Ovary (tissue), 9 donors: ENCODE measurements around the gene NMRK2. TPM values are rescaled to one million over a fixed set of nuclear protein-coding genes. Genes with fewer than 3 reads are reported as not detected.

ENCODE experiments used
- DNase-seq, 5 donors: peaks; one replicate each; pipeline ENCODE4 v3.0.0-alpha.2; 2019 to 2020
- H3K27ac ChIP-seq, 2 donors: fragments of 200-600 bp; one replicate each; pipeline versions ENCODE4 v1.5.1 to v1.8.0; 2019 to 2022
- H3K27me3 ChIP-seq: fragments of 200-600 bp; one replicate; pipeline ENCODE4 v1.8.0; 2022
- H3K36me3 ChIP-seq: fragments of 200-600 bp; sonication (generic); one replicate; pipeline ENCODE4 v1.5.1; 2019
- H3K4me1 ChIP-seq: one replicate; pipeline ENCODE4 v1.8.1; 2013; ENCODE audit warnings: mild to moderate bottlenecking, moderate library complexity; ENCODE audit not compliant: insufficient read depth
- H3K4me3 ChIP-seq: fragments of 200-600 bp; sonication (generic); one replicate; pipeline ENCODE4 v1.5.1; 2017
- H3K9me3 ChIP-seq, 2 donors: fragments of 200-600 bp in 1 of 2; sonication (generic) in 1 of 2; one replicate each; pipeline versions ENCODE4 v1.5.1 to v1.8.1; 2013 to 2019; ENCODE audit warnings: mild to moderate bottlenecking in 1 of 2, moderate library complexity in 1 of 2
- CTCF ChIP-seq, 3 donors: fragments of 450-650 bp in 2 of 3; fragments of 200-600 bp in 1 of 3; IDR thresholded peaks; one replicate each; pipeline versions ENCODE4 v1.5.1 to v1.8.0; 2016 to 2022; ENCODE audit warnings: antibody characterized with exemption in 3 of 3, mild to moderate bottlenecking in 1 of 3
- EP300 ChIP-seq: sonication (generic); formaldehyde crosslinking; IDR thresholded peaks from one replicate; pipeline ENCODE4 v1.6.1; 2017; ENCODE audit warnings: antibody characterized with exemption
- POLR2A ChIP-seq: fragments of 450-650 bp; IDR thresholded peaks from one replicate; pipeline ENCODE4 v1.6.1; 2017; ENCODE audit warnings: antibody characterized with exemption, mild to moderate bottlenecking, moderate library complexity
- WGBS, 3 donors: extraction: QIAGEN DNeasy Blood & Tissue Kit in 1 of 3; methylation state at CpG; one replicate each; pipeline versions ENCODE4 v1.1.5 to v1.1.7; 2013 to 2017; 5-methylcytosine and 5-hydroxymethylcytosine counted together
- intact Hi-C, 4 donors: fragments of 100-400 bp; cut with DNase I; formaldehyde crosslinking; loops; one replicate each; pipeline versions ENCODE4 v1.11.0 to v1.15.1; 2022 to 2023
- polyA plus RNA-seq, 2 donors: library from polyadenylated mRNA; stranded (reverse); fragments of 200-250 nt in 1 of 2; fragments of 350-450 nt in 1 of 2; fragmentation: Illumina TruSeq in 1 of 2; extraction: RNeasy Lipid Tissue Mini Kit (QIAGEN cat#74804) in 1 of 2; gene quantifications; one replicate each; pipeline ENCODE4 v1.2.3, GENCODE V29; 2013 to 2014
- total RNA-seq, 7 donors: library from RNA; depleted of rRNA in 2 of 7; stranded (reverse); fragments of >200 nt in 2 of 7; fragmentation: NEBNext Ultra II Directional in 3 of 7; extraction: Animal tissue kit (Norgen Biotek cat#: 25700) in 3 of 7; gene quantifications; one replicate each; pipeline versions ENCODE4 v1.1.0 to v1.2.4, GENCODE V29; 2016 to 2023
- donor health status: DM: no; HTN: no; CAD: no; lungs with moderate emphysema.
- donor health status: DM: no; HTN: no; CAD: no.
- donor health status: Bipolar disorder and iron deficiency.
- donor health status: DM: yes; HTN: yes; CAD: no.
- donor health status: DM: no; HTN: no; CAD: no.
- donor health status: DM: yes; HTN: yes; CAD: no.

NMRK2 gene
- total and polyA plus RNA-seq, 9 donors: 0.26 to 0.93 (median 0.40) TPM; not detected in 5

DNA sequence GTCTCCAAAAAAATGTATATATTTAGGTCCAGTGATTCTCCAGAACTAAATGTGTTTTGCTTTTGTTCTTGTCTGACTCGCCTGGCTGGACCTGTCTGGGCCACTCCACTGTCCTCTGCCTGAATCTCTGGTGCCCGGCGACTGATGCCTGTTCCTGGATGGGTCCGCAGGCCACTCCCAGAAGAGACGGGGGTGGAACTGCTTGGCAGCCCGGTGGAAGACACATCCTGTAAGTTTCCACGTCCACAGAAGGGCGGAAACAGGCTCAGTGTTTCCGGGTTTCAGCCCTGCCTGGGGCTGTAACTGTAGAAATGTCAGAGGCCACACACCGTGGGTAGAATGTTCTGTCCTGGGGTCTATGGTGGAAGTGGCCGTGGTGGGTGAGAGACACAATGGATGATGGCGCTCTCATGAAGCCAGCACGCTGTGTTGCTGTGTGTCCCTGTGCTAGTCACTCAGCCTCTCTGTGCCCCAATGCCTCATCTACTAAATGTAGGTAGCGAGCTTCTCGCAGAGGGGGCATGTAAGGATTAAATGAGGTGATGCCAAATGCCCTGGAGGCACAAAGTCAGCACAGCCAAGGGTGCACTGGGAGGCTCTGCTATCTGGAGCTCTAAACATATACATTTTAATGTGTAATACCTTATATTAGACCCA, 30.4 kb upstream of the NMRK2 start:
- intact Hi-C loops: no loop called here
- H3K27me3 ChIP-seq: no peaks in the 10 kb centered on the region
- TF ChIP-seq POLR2A: no peak
- TF ChIP-seq CTCF (IDR thresholded peaks at IDR 0.05): no peak
- TF ChIP-seq EP300: no peak
- 72 to 77% (median 75%) methylated on average over 15 of the region's 15 CpGs for WGBS, 3 donors
- H3K4me3 ChIP-seq: no peak overlapping the region
- no peak overlapping the region for H3K27ac ChIP-seq
- no peaks in the 10 kb centered on the region for H3K4me1 ChIP-seq
- DNase-seq: no peak
- H3K9me3 ChIP-seq: peaks cover 0 to 4% of the 10 kb centered on the region in 2 donors
- H3K36me3 ChIP-seq: no peaks in the 10 kb centered on the region

DNA sequence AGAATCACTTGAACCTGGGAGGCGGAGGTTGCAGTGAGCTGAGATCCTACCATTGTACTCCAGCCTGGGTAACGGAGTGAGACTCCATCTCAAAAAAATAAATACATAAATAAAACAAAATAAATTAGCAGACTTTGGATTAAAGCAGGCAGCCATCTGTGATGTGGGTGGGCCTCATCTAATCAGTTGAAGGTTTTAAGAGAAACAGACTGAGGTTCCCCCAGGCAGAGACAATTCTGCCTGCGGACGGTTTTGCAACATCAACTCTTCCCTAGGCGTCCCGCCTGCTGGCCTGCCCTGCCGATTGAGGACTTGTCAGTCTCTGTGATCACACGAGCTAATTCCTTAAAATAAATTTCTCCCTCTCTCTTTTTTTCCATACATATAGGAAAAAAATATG, 28.6 kb upstream of the NMRK2 start:
- Histone ChIP-seq H3K4me1 (no peaks in the 10 kb centered on the region), H3K27ac (no peak overlapping the region), H3K36me3 (no peaks in the 10 kb centered on the region), H3K9me3 (no peaks in the 10 kb centered on the region), H3K27me3 (no peaks in the 10 kb centered on the region), H3K4me3 (no peak overlapping the region)
- TF ChIP-seq EP300: no peak
- no peak for TF ChIP-seq POLR2A
- no peak for TF ChIP-seq CTCF (IDR thresholded peaks at IDR 0.05)
- DNase-seq: no peak
- WGBS, 3 donors: 86 to 92% (median 90%) methylated on average over 8 of the region's 8 CpGs
- intact Hi-C loops: no loop called here

DNA sequence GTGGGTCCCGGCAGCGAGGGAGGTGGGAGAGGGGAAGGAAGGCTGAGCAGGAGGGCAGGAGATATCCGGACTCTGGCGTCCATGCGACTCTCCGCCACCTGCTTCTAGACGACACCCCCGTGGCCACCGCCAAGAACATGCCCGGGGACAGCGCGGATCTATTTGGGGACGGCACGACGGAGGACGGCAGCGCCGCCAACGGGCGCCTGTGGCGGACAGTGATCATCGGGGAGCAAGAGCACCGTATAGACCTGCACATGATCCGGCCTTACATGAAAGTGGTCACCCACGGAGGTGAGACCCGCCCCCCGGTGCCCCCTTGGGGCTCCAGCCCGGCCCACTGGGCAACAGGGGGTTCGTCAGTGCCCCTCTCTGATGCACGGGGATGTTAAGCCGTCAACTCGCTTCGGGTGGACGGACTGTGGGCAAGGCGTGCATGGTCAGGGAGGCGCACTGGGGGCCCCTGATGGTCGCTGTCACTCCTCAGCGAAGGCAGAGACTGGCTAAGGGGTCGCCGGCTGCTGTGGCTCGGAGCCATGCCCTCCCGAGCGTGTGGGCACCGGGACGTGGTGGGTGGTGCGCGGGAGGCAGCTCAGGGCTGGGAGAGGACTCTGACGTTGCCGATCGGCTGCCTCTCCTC, 25.1 kb upstream of the NMRK2 start:
- H3K36me3 ChIP-seq: no peaks in the 10 kb centered on the region
- TF ChIP-seq POLR2A (no peak), EP300 (no peak), CTCF (IDR thresholded peaks at IDR 0.05) (no peak)
- H3K9me3 ChIP-seq: no peaks in the 10 kb centered on the region
- H3K27ac ChIP-seq: no peak overlapping the region
- H3K4me1 ChIP-seq: no peaks in the 10 kb centered on the region
- intact Hi-C loops: no loop called here
- no peak for DNase-seq
- 80 to 85% (median 84%) methylated on average over 50 of the region's 50 CpGs for WGBS, 3 donors
- H3K27me3 ChIP-seq: no peaks in the 10 kb centered on the region
- H3K4me3 ChIP-seq: no peak overlapping the region

- 61 to 74% (median 69%) methylated on average over 14 of the region's 14 CpGs for WGBS, 3 donors
- Histone ChIP-seq H3K9me3 (no peaks in the 10 kb centered on the region), H3K36me3 (no peaks in the 10 kb centered on the region), H3K27me3 (no peaks in the 10 kb centered on the region), H3K4me1 (no peaks in the 10 kb centered on the region), H3K27ac (no peak overlapping the region), H3K4me3 (no peak overlapping the region)
- DNase-seq: no peak
- intact Hi-C loops: no loop called here
- TF ChIP-seq EP300: no peak
- no peak for TF ChIP-seq CTCF (IDR thresholded peaks at IDR 0.05)
- TF ChIP-seq POLR2A: no peak
Observed at GRCh38 chr19:3908266-3909054, 24.4 kb upstream of the NMRK2 start.
